ENCODE measurements around the gene SHISA6.

The SHISA6 gene

DNA sequence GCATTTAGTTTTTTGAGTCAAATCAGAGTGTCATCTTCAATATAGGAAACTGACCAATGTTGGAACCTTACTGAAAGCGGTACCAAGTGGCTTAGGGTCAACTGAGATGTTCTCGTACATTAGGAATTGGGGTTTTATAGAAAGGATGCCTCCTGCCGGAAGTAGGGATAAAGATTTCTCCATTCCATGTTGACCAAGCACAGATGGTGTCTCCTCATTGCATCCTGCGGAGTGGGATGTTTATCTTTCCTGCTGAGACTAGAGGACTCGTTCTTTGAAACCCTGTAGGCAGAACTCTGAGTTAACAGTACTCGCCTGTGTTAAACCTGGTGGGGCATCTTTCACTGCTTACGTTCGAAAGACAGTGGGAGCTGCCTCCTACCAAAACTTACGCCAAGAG lies 1.4 kb downstream of the SHISA6 start:
- H3K4me3 ChIP-seq = no peak overlapping the region

DNA sequence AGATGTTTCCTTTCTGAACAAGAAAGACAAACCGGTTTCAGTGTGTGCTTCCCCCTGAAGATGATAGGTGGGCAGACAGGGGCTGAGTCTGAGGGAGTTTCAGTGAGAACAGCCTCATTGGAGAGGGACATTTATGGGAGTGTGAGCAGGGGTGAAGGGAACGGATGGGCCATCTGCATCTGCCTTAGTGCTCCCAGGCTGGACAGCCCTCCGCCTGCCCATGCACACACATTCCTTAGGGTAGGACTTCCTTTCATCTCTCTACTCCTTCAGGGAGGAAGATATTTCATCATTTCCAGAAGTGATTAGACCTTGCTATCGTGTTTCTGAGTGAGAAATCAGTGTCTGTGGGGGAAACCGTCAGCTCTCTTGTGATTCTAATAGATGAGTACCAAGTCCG lies 3.8 kb downstream of the SHISA6 start:
- Histone ChIP-seq H3K27ac (no peak overlapping the region), H3K4me3 (no peak overlapping the region)
- TF ChIP-seq, protein P1, sequence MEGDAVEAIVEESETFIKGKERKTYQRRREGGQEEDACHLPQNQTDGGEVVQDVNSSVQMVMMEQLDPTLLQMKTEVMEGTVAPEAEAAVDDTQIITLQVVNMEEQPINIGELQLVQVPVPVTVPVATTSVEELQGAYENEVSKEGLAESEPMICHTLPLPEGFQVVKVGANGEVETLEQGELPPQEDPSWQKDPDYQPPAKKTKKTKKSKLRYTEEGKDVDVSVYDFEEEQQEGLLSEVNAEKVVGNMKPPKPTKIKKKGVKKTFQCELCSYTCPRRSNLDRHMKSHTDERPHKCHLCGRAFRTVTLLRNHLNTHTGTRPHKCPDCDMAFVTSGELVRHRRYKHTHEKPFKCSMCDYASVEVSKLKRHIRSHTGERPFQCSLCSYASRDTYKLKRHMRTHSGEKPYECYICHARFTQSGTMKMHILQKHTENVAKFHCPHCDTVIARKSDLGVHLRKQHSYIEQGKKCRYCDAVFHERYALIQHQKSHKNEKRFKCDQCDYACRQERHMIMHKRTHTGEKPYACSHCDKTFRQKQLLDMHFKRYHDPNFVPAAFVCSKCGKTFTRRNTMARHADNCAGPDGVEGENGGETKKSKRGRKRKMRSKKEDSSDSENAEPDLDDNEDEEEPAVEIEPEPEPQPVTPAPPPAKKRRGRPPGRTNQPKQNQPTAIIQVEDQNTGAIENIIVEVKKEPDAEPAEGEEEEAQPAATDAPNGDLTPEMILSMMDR (IDR thresholded peaks at IDR 0.05) = no peak
- no peak for DNase-seq (ENCODE audit: low spot score)

More for the DNA sequence above, 1.4 kb downstream of the SHISA6 start:
- TF ChIP-seq, protein P1 (IDR thresholded peaks at IDR 0.05) = no peak
- no peak for DNase-seq (ENCODE audit: low spot score)
- H3K27ac ChIP-seq = no peak overlapping the region

DNA sequence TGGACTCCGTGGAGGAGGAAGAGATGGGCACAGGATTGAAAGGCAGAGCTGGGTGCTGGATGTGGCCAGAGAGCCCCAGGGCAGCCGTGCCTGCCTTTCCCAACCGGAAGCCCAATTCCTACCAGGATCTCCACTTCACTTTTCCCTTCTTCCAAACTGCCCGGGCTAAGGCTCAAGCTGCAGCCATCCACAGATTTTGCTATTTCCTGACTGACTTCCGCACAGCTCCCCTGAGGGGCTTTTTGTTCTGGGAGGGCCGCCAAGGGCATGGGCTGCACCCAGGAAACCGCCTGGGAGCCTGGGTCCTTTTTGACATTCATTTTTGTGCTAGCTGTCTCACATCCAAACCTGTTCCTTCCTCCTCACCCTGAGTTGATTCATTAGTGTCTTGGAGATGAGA lies 4.2 kb downstream of the SHISA6 start:
- TF ChIP-seq, protein P1 (IDR thresholded peaks at IDR 0.05) = no peak
- no peak overlapping the region for H3K4me3 ChIP-seq
- no peak for DNase-seq (ENCODE audit: low spot score)
- no peak overlapping the region for H3K27ac ChIP-seq

DNA sequence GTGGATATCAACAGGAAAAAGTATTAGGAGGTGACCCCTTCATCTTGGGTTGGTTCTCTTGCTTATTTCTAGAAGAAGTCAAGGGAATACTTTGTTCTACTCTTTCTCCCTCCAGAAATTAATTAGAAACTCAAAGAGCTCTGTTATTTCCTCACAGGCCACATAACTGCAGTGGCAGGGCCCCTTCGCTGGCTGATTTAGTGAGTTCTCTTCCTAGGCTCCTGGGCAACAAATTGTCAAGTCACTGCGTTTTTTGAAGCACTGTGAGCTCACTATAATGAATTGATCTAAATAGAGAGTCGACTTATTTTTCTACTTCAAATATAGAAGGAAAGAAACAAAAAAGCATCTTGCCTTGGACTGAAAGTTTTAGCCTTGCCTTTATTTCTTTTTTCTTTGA lies 4.8 kb downstream of the SHISA6 start:
- no peak overlapping the region for H3K27ac ChIP-seq
- TF ChIP-seq, protein P1 (IDR thresholded peaks at IDR 0.05) = no peak
- DNase-seq (ENCODE audit: low spot score) = no peak
- no peak overlapping the region for H3K4me3 ChIP-seq

DNA sequence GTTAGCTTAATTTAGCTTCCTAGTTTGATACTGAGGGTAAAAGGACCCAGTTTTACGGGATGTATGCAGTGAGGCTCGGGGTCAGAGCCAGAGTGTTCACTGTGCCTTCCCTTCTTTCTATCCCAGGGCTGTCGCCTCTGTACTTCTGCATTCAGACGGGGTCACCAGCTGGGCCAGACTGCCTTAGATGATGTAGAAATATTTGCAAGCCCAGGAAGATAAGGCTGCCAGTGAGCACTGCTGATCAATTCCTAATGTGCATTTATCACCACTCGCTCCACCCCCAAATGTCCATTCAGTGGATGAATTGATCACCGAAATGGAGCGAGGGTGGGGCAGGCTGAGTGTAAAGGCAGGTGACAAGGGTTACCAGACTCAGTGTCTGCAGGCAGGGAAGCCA lies 9.1 kb downstream of the SHISA6 start:
- H3K4me3 ChIP-seq = no peak overlapping the region
- DNase-seq (ENCODE audit: low spot score) = peak; percentile 62
- no peak overlapping the region for H3K27ac ChIP-seq

DNA sequence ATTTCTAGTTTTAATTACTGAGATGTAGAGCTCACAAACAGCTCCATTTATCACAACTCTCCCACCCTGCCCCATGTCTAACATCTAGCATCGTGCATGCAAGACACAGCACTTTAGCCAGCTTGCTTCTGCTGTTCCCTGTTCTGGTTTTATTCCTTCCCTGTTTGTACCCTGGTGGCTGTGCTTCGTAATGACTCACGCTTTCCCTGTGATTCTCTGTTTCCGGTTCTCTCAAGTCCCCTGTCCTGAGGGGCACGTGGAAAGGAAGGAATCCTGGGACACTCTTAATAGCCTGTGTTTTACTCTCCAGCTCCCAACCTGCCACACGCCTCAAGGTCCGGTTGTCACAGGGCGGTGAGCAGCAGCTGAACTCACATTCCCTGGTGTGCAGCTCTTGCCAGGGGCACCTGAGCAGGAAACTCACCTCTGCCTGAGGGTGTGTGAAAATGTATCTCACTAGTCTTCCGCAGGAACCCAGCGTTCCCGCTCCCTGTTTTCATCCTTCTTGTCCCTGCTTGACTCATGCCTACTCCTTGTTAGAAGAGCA lies 10.6 kb downstream of the SHISA6 start:
- Histone ChIP-seq H3K4me3 (no peak overlapping the region), H3K27ac (no peak overlapping the region)
- TF ChIP-seq, protein P1 (IDR thresholded peaks at IDR 0.05) = no peak
- peak; percentile 49 for DNase-seq (ENCODE audit: low spot score)

More for the DNA sequence above, 9.1 kb downstream of the SHISA6 start:
- TF ChIP-seq, protein P1 (IDR thresholded peaks at IDR 0.05) = no peak

DNA sequence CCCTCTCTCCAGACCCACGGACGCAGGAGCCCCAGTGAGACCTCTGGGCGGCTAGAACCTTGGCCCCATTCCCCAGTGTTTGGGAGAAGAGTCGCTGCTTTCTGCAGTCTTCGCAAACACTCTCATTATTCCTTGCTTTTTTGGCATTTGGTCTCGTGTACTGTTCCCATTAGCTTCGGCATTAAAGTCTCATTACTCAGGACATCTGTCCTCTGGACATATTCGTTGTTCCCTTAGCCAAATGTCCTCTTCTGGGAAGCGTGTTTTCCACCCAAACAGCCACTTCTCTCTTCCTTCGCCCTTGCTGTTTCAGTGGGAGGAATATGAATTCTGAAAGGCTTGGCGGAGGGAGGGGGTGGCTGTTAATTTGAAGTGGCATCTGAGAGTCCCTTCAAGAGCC lies 11.1 kb downstream of the SHISA6 start:
- DNase-seq (ENCODE audit: low spot score) = no peak
- no peak overlapping the region for H3K27ac ChIP-seq
- TF ChIP-seq, protein P1 (IDR thresholded peaks at IDR 0.05) = no peak

More for the DNA sequence above, 11.1 kb downstream of the SHISA6 start:
- no peak overlapping the region for H3K4me3 ChIP-seq
